CD4-positive, alpha-beta T cell (primary cell): ENCODE measurements around the gene WDR76. TPM values are rescaled to one million over a fixed set of nuclear protein-coding genes. Genes with fewer than 3 reads are reported as not detected.
A peak's percentile ranks its signal among the peaks of the same experiment; 100 is the strongest.
"Not testable (repeated sequence)": the region's sequence is repeated elsewhere in the genome, so short reads cannot be mapped to it uniquely, and the experiment has no call there.

ENCODE experiments used
- ATAC-seq: fragments of 200-7000 bp; cut with Tn5 transposase; one replicate; pipeline ENCODE4 v1.10.0; 2022; ENCODE audit warnings: mild to moderate bottlenecking; ENCODE audit not compliant: poor library complexity
- CTCF ChIA-PET: fragments of 350-600 bp; sonication (Branson Sonifier 250); formaldehyde crosslinking; loops from one replicate; lab custom pipeline; 2021; ENCODE audit warnings: antibody characterized with exemption, inconsistent platforms; lab: Charles Lee
- POLR2A ChIA-PET: fragments of 350-600 bp; sonication (Branson Sonifier 250); formaldehyde crosslinking; loops from one replicate; lab custom pipeline; 2021; ENCODE audit warnings: antibody characterized with exemption, inconsistent platforms; lab: Charles Lee
- DNase-seq, 14 experiments: peaks; one replicate each; pipeline ENCODE4 v3.0.0-alpha.2; 2013 to 2020; ENCODE audit warnings: mixed read lengths in 2 of 14
- H3K27ac ChIP-seq, 2 donors: one replicate each; pipeline versions ENCODE4 v1.5.1 to v1.7.0; 2013; ENCODE audit warnings: low read length in 2 of 2, low read depth in 1 of 2, mild to moderate bottlenecking in 1 of 2
- H3K27me3 ChIP-seq, 2 experiments: 1 replicate in 1 of 2; 2 replicates in 1 of 2; pipeline versions ENCODE4 v1.6.1 to v1.7.0; 2013; ENCODE audit warnings: low read length in 2 of 2, control low read depth in 1 of 2, mild to moderate bottlenecking in 1 of 2, moderate library complexity in 1 of 2; ENCODE audit not compliant: insufficient read depth in 2 of 2, control insufficient read depth in 1 of 2
- H3K36me3 ChIP-seq: one replicate; pipeline ENCODE4 v1.6.1; 2013; ENCODE audit warnings: low read length, control low read depth; ENCODE audit not compliant: insufficient read depth
- H3K4me1 ChIP-seq: one replicate; pipeline ENCODE4 v1.6.1; 2013; ENCODE audit warnings: low read length, control low read depth; ENCODE audit not compliant: insufficient read depth
- H3K4me3 ChIP-seq: one replicate; pipeline ENCODE4 v1.5.1; 2013; ENCODE audit warnings: mild to moderate bottlenecking, low read length, moderate library complexity
- H3K9me3 ChIP-seq, 2 experiments: 1 replicate in 1 of 2; 2 replicates in 1 of 2; pipeline versions ENCODE4 v1.6.1 to v1.7.0; 2013; ENCODE audit warnings: low read length in 2 of 2, mild to moderate bottlenecking in 2 of 2, control low read depth in 1 of 2, moderate library complexity in 1 of 2; ENCODE audit not compliant: control insufficient read depth in 1 of 2, insufficient read depth in 1 of 2
- H3K27ac Mint-ChIP-seq: one replicate; pipeline ENCODE4 v1.8.0; 2020; ENCODE audit warnings: mixed read lengths
- H3K27me3 Mint-ChIP-seq: one replicate; pipeline ENCODE4 v1.8.0; 2021; ENCODE audit warnings: mixed read lengths
- H3K36me3 Mint-ChIP-seq: one replicate; pipeline ENCODE4 v1.8.0; 2021; ENCODE audit warnings: low read depth, mixed read lengths
- H3K4me1 Mint-ChIP-seq: one replicate; pipeline ENCODE4 v1.8.0; 2021; ENCODE audit warnings: low read depth, mixed read lengths
- H3K4me3 Mint-ChIP-seq: one replicate; pipeline ENCODE4 v1.8.0; 2020; ENCODE audit warnings: mild to moderate bottlenecking, mixed read lengths
- H3K9me3 Mint-ChIP-seq: one replicate; pipeline ENCODE4 v1.8.0; 2020; ENCODE audit warnings: mixed read lengths
- CTCF ChIP-seq: fragments of 200-600 bp; IDR thresholded peaks from one replicate; pipeline ENCODE4 v1.8.0; 2022; ENCODE audit warnings: antibody characterized with exemption, mild to moderate bottlenecking
- intact Hi-C, 2 experiments: fragments of 100-400 bp; cut with DNase I in 1 of 2; cut with micrococcal nuclease in 1 of 2; formaldehyde crosslinking; loops; one replicate each; pipeline versions ENCODE4 v1.15.1 to v1.9.0; 2023 to 2025; cut with DNase I, micrococcal nuclease
- total RNA-seq, 174 experiments: library from RNA in 2 of 174; stranded (reverse) in 2 of 174; gene quantifications; one replicate each; pipeline ENCODE4 v1.2.3 and lab custom pipeline; 2021 to 2026

WDR76 gene
- total RNA-seq, 2 experiments from 2014 or later, result 7.0 to 8.6 TPM

DNA sequence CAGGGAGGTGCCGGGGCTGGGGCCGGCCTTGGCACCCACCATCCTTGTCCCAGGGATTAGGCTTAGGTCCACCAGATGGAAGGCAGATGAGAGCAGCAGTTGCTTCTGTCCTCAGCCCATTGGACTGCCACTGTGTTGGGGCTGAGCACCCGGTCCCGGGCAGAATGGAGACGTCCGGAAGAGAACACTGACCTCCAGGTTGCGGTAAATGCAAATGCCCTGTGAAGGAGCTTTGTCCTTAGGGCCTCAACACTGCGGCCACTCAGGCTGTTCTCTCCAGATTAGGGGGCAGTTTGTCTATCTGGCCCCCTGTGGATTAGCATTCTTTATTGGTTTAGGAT is 26.9 kb upstream of the WDR76 start, which contains the start of gene SERINC4:
Gene SERINC4, minus strand, starts transcription at position 276 of the 341 bp plus-strand sequence. Its CDS starts 234 bp downstream, at position 42.
- Mint-ChIP-seq H3K4me3 (peak within 1 kb of the TSS; percentile 94), H3K36me3 (peaks cover 82% of the 10 kb centered on the region), H3K9me3 (no peaks in the 10 kb centered on the region), H3K4me1 (peaks cover 65% of the 10 kb centered on the region), H3K27ac (peak within 1 kb of the TSS; percentile 90), H3K27me3 (no peaks in the 10 kb centered on the region)
- ChIA-PET CTCF (interaction anchor here (0.9 to 1.5 kb wide), 2 partner anchors 10 to 23 kb away, joined by 5 read pairs; partner anchors contain the start of gene ELL3), POLR2A (interaction anchor here (0.8 to 6.8 kb wide), 13 partner anchors 9 to 929 kb away, joined by 3 to 74 read pairs (median 5); partner anchors contain the start of genes ELL3, GOLM2, MFAP1 and PDIA3)
- H3K36me3 ChIP-seq, result peaks cover 51% of the 10 kb centered on the region
- H3K4me1 ChIP-seq, result peaks cover 34% of the 10 kb centered on the region
- H3K9me3 ChIP-seq, result no peaks in the 10 kb centered on the region
- peak within 1 kb of the TSS; percentile 82 for H3K4me3 ChIP-seq
- no peak for TF ChIP-seq CTCF
- ATAC-seq (no peak), DNase-seq (no peak)
- peak within 1 kb of the TSS; percentile 79 to 92 for H3K27ac ChIP-seq
- intact Hi-C loops, result loop anchor here (1.0 to 10.0 kb wide), 5 partner anchors 8 to 285 kb away; partner anchors contain the start of genes ELL3 (in 1 of the 2), MAP1A (in 1 of the 2), MFAP1 (in 1 of the 2) and SERF2 (in 1 of the 2)
- H3K27me3 ChIP-seq, result no peaks in the 10 kb centered on the region

- intact Hi-C loops, result loop anchor here (1.0 to 2.0 kb wide), 4 partner anchors 8 to 24 kb away; partner anchors contain the start of genes ELL3 (in 1 of the 2), MFAP1 (in 1 of the 2) and SERF2 (in 1 of the 2)
- CTCF ChIA-PET, result interaction anchor here (0.9 to 1.5 kb wide), 2 partner anchors 9 to 23 kb away, joined by 5 read pairs; partner anchors contain the start of gene ELL3
- Histone ChIP-seq H3K27me3 (no peaks in the 10 kb centered on the region), H3K4me3 (peak within 1 kb of the TSS; percentile 82), H3K27ac (peak within 1 kb of the TSS; percentile 79 to 92), H3K4me1 (peaks cover 28% of the 10 kb centered on the region), H3K36me3 (peaks cover 50% of the 10 kb centered on the region), H3K9me3 (no peaks in the 10 kb centered on the region)
- Mint-ChIP-seq H3K4me3 (peak within 1 kb of the TSS; percentile 94), H3K27ac (peak within 1 kb of the TSS; percentile 90), H3K27me3 (no peaks in the 10 kb centered on the region), H3K9me3 (no peaks in the 10 kb centered on the region), H3K4me1 (peaks cover 59% of the 10 kb centered on the region), H3K36me3 (peaks cover 82% of the 10 kb centered on the region)
- POLR2A ChIA-PET, result interaction anchor here (0.7 to 6.8 kb wide), 18 partner anchors 9 to 928 kb away, joined by 3 to 74 read pairs (median 4); partner anchors contain the start of genes ELL3, GOLM2, MFAP1 and PDIA3
- ATAC-seq (peak; percentile 98), DNase-seq (peak; percentile 85 to 96 (median 92))
- TF ChIP-seq CTCF, result no peak
Observed at GRCh38 chr15:43800286-43801141, 26.3 kb upstream of the WDR76 start, which contains the start of gene HYPK. Gene HYPK (plus strand): TSS chr15:43800599. CDS start chr15:43800623, 24 bp downstream.

DNA sequence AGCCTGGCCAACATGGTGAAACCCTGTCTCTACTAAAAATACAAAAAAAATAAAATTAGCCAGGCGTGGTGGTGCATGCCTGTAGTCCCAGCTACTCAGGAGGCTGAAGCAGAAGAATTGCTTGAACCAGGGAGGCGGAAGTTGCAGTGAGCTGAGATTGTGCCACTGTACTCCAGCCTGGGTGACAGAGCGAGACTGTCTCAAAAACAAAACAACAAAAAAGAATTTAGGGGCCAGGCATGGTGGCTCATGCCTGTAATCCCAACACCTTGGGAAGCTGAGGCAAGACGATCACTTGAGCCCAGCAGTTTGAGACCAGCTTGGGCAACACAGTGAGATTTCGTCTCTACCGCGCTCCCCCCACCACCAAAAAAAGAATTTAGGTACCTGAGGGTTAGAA is 24.1 kb upstream of the WDR76 start:
- DNase-seq, H3K9me3 ChIP-seq, H3K27me3 Mint-ChIP-seq, intact Hi-C loops, H3K9me3 Mint-ChIP-seq, H3K4me3 ChIP-seq, H3K27ac ChIP-seq, H3K27ac Mint-ChIP-seq, ATAC-seq, H3K27me3 ChIP-seq: not testable (repeated sequence)
- Mint-ChIP-seq H3K4me3 (peak overlapping the region; percentile 30), H3K4me1 (peaks cover 46% of the 10 kb centered on the region), H3K36me3 (peaks cover 82% of the 10 kb centered on the region)
- ChIA-PET CTCF (interaction anchor here (0.9 kb wide), 1 partner anchor 22 kb away, joined by 3 read pairs; the partner anchor contains the start of gene MFAP1), POLR2A (interaction anchor here (1.0 to 1.6 kb wide), 2 partner anchors 10 to 26 kb away, joined by 3 to 4 read pairs; partner anchors contain the start of genes ELL3 and SERF2)
- Histone ChIP-seq H3K36me3 (peaks cover 53% of the 10 kb centered on the region), H3K4me1 (peaks cover 26% of the 10 kb centered on the region)
